Gastrocnemius medialis (tissue), 4 donors: Measurements from ENCODE around the gene TANC1. TPM values are rescaled to one million over a fixed set of nuclear protein-coding genes. Genes with fewer than 3 reads are reported as not detected.
A peak's percentile ranks its signal among the peaks of the same experiment; 100 is the strongest.

Experiments
- ATAC-seq, 2 donors: fragments of 150-250 bp; one replicate each; pipeline ENCODE4 v1.9.1; 2016
- DNase-seq, 2 donors: peaks; one replicate each; pipeline ENCODE4 v3.0.0-alpha.2; 2019
- H3K27ac ChIP-seq, 4 donors: fragments of 200-600 bp; sonication (generic); 1 replicate in 1 of 4; 2 replicates in 3 of 4; pipeline ENCODE4 v1.5.1; 2016 to 2018; ENCODE audit warnings: mild to moderate bottlenecking in 2 of 4, moderate library complexity in 1 of 4
- H3K27me3 ChIP-seq, 3 donors: fragments of 200-600 bp; sonication (generic) in 2 of 3; 1 replicate in 1 of 3; 2 replicates in 2 of 3; pipeline versions ENCODE4 v1.5.1 to v1.6.0; 2016 to 2019; ENCODE audit warnings: mild to moderate bottlenecking in 1 of 3, moderate library complexity in 1 of 3
- H3K36me3 ChIP-seq, 2 donors: fragments of 200-600 bp; sonication (generic) in 1 of 2; one replicate each; pipeline ENCODE4 v1.5.1; 2017 to 2018
- H3K4me1 ChIP-seq, 2 donors: fragments of 200-600 bp; sonication (generic) in 1 of 2; one replicate each; pipeline ENCODE4 v1.5.1; 2016 to 2017; ENCODE audit warnings: mild to moderate bottlenecking in 2 of 2
- H3K4me3 ChIP-seq, 4 donors: fragments of 200-600 bp; sonication (generic) in 3 of 4; 1 replicate in 1 of 4; 2 replicates in 3 of 4; pipeline ENCODE4 v1.5.1; 2016 to 2019; ENCODE audit warnings: mild to moderate bottlenecking in 2 of 4
- H3K9me3 ChIP-seq, 3 donors: fragments of 200-600 bp; sonication (generic) in 2 of 3; 1 replicate in 1 of 3; 2 replicates in 2 of 3; pipeline ENCODE4 v1.5.1; 2016 to 2019
- CTCF ChIP-seq, 5 experiments: fragments of 450-650 bp in 3 of 5; fragments of 200-600 bp in 2 of 5; sonication (generic) in 2 of 5; IDR thresholded peaks in 4 of 5; conservative IDR thresholded peaks in 1 of 5; 1 replicate in 4 of 5; 2 replicates in 1 of 5; pipeline ENCODE4 v1.5.1; 2016 to 2019; ENCODE audit warnings: antibody characterized with exemption in 5 of 5, mild to moderate bottlenecking in 3 of 5, moderate library complexity in 3 of 5
- POLR2A ChIP-seq, 2 donors: fragments of 450-650 bp; IDR thresholded peaks; one replicate each; pipeline ENCODE4 v1.6.1; 2017; ENCODE audit warnings: antibody characterized with exemption in 2 of 2, mild to moderate bottlenecking in 2 of 2, moderate library complexity in 2 of 2
- in situ Hi-C, 4 donors: fragments of 200-750 bp; cut with MboI; loops; one replicate each; pipeline versions ENCODE4 v1.15.0 to v1.8.0; 2017; ENCODE audit warnings: low sequenced_read_pairs in 4 of 4
- intact Hi-C: fragments of 100-400 bp; cut with DNase I; formaldehyde crosslinking; loops from one replicate; pipeline ENCODE4 v1.15.1; 2023; ENCODE audit warnings: low total_unique reads
- total RNA-seq, 4 donors: library from RNA; depleted of rRNA; stranded (reverse); fragments of >200 nt; gene quantifications; one replicate each; pipeline versions ENCODE4 v1.1.0 to v1.2.3, GENCODE V29; 2016

TANC1 gene
- total RNA-seq, 4 donors from 2014 or later: 5.1 to 9.9 (median 5.4) TPM

DNA sequence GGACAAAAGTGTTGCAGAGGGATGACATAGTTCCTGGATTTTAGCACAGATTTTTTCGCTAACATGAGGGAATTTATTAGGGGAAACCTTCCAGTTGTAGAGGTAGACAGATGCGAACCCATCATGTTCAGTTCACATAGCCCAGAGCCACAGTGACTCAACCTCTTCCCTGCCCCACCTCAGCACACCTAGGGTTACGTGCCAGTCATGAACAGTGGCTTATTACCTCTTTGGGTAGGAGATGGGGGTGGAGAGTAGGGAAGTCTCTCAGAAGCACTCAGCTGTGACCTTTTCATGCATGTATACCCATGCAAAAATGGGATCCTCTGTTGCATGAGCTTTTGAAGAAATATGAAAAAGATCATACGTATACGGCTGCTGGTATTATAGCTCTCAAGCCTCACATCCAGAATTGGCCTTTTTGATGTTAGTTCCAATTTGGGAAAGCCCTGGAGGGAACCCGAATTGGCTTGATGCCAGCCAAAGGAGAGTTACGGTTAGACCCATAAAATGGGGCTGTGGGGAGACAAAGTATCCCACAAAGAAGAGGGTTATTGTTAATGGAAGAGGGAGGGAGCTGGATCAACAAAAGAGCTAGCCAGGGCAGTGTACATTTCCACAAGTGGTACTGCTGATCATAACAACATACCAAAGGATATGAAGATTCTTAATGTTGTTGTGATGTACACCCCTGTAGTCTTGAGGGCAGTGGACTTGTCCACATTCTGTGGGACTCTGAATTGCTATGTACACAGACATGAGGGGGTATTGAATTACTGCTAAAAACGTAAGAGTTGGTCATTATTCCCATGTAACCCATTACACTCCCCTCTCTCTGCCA, 4.9 kb downstream of the TANC1 start:
- Histone ChIP-seq H3K4me3 (no peak overlapping the region), H3K27me3 (no peaks in the 10 kb centered on the region), H3K36me3 (no peaks in the 10 kb centered on the region), H3K27ac (no peak overlapping the region), H3K9me3 (no peaks in the 10 kb centered on the region), H3K4me1 (peaks cover 20% of the 10 kb centered on the region in 2 donors)
- DNase-seq (no peak), ATAC-seq (no peak)
- TF ChIP-seq POLR2A (IDR thresholded peaks at IDR 0.05) (no peak), CTCF (IDR thresholded peaks at IDR 0.05 in 4 of 5, conservative IDR thresholded peaks at IDR 0.05 in 1 of 5) (no peak)
- intact Hi-C loops: no loop called here
- in situ Hi-C loops: no loop called here

DNA sequence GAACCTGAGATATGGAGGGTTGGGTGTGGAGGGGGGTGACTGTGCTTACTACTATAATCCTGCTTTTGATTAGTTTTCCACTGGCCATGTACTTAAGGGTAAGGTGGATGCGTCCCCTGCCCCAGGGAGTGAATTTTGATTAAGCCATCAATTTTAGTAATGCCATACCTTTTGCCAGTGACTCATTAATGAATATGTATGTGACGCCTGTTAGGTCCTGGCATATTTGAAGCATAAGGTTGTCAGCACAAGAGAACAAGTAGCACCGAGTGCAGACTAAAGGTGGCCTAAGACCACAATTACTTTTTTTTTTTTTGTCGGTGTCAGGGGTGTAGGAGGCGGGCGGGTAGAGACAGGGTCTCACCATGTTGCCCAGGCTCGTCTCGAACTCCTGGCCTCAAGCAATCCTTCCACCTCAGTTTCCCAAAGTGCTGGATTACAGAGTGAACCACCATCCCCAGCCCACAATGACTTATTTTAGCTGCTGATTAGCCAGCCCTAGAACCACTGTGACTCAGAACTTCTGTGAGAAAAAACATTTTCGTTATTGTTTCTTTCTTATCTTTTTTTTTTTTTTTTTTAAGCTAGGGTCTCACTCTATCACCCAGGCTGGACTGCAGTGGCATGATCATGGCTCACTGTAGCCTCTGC, 7.0 kb downstream of the TANC1 start:
- intact Hi-C loops (no loop called here), in situ Hi-C loops (no loop called here)
- H3K4me1 ChIP-seq: peaks cover 9 to 18% of the 10 kb centered on the region in 2 donors
- H3K9me3 ChIP-seq: no peaks in the 10 kb centered on the region
- no peak for ATAC-seq
- no peak overlapping the region for H3K4me3 ChIP-seq
- TF ChIP-seq CTCF (IDR thresholded peaks at IDR 0.05 in 4 of 5, conservative IDR thresholded peaks at IDR 0.05 in 1 of 5): no peak
- no peak for TF ChIP-seq POLR2A (IDR thresholded peaks at IDR 0.05)
- H3K36me3 ChIP-seq: no peaks in the 10 kb centered on the region
- H3K27ac ChIP-seq: no peak overlapping the region
- H3K27me3 ChIP-seq: no peaks in the 10 kb centered on the region
- DNase-seq: no peak

DNA sequence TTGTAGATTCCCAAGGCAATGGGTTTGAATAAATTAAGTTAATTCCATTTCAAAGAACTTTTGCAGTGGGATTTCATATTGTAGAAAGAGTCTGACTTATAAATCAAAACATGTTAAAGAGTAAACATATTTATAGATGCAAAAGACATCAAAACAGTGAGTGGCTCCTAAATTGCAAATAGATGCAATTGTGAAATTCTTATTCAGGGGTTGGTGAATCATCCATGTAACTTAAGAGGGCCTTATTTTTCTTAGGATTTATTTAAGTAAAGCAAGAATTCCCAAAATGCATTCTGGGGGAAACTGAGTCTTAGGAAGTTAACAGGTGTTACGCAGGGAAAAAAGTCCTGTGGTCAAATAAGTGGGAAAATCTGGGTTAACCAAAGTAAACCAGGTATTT, 11.3 kb downstream of the TANC1 start:
- Histone ChIP-seq H3K27me3 (no peaks in the 10 kb centered on the region), H3K27ac (no peak overlapping the region), H3K4me1 (peaks cover 6 to 11% of the 10 kb centered on the region in 2 donors), H3K4me3 (no peak overlapping the region), H3K36me3 (no peaks in the 10 kb centered on the region), H3K9me3 (no peaks in the 10 kb centered on the region)
- TF ChIP-seq POLR2A (IDR thresholded peaks at IDR 0.05) (no peak), CTCF (IDR thresholded peaks at IDR 0.05 in 4 of 5, conservative IDR thresholded peaks at IDR 0.05 in 1 of 5) (no peak)
- in situ Hi-C loops: no loop called here
- intact Hi-C loops: no loop called here
- DNase-seq: no peak
- no peak for ATAC-seq

DNA sequence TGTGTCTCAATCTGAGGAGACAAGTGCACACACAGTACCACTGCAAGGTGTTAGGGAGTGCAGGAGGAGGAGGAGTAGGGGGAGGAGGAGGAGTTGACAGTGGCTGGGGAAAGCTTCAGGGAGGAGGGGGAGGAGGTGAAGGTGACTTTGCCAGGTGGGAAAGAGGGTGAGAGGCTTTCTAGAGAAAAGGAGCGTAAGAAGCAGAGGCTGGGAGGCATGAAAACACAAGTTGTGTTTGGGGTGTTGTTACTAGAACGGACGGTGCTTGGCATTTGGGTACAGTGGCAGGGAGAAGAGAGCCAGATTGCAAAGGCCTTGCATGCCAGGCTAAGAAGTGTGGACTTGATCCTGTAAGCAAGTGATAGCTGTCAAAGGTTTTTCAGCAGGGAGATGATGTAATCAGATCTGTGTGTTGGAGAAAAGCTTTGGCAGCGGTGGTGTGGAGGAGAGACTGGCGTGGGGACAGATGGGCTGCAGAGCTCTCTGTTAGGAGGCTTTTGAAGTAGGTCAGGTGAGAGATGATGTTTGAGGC, 16.2 kb downstream of the TANC1 start:
- Histone ChIP-seq H3K27me3 (no peaks in the 10 kb centered on the region), H3K27ac (no peak overlapping the region), H3K36me3 (no peaks in the 10 kb centered on the region), H3K4me1 (peaks cover 11 to 15% of the 10 kb centered on the region in 2 donors), H3K4me3 (no peak overlapping the region), H3K9me3 (no peaks in the 10 kb centered on the region)
- ATAC-seq (peak; percentile 62 to 72), DNase-seq (no peak)
- TF ChIP-seq POLR2A (IDR thresholded peaks at IDR 0.05) (no peak), CTCF (IDR thresholded peaks at IDR 0.05 in 4 of 5, conservative IDR thresholded peaks at IDR 0.05 in 1 of 5) (no peak)
- intact Hi-C loops: no loop called here
- in situ Hi-C loops: no loop called here
